ENCODE results near the gene UGT1A6. TPM values are rescaled to one million over a fixed set of nuclear protein-coding genes. Genes with fewer than 3 reads are reported as not detected.
A peak's percentile ranks its signal among the peaks of the same experiment; 100 is the strongest.
"Not testable (repeated sequence)": the region's sequence is repeated elsewhere in the genome, so short reads cannot be mapped to it uniquely, and the experiment has no call there.

UGT1A6 gene
- total RNA-seq (43.7 TPM), polyA plus RNA-seq (ENCODE audit: insufficient read depth, low read depth, low replicate concordance) (110 TPM)
- long read RNA-seq, donor 1, partial matches to known transcripts: 0 of 1 reads
- long read RNA-seq, donor 1, other reads (novel, unspliced or antisense): 0 of 1 reads
- long read RNA-seq, donor 2: 0 reads
- long read RNA-seq, donor 3: 0 reads
- long read RNA-seq, donor 4: 0 reads
- long read RNA-seq, donor 5: 0 reads
- long read RNA-seq, donor 6, partial matches to known transcripts: 0 of 1 reads
- long read RNA-seq, donor 6, other reads (novel, unspliced or antisense): 0 of 1 reads
- long read RNA-seq, donor 7, transcript UGT1A6-201 (5 exons, 2,479 nt): major isoform, 31 of 43 reads
- long read RNA-seq, donor 7, partial matches to known transcripts: 3 of 43 reads
- long read RNA-seq, donor 7, other reads (novel, unspliced or antisense): 4 of 43 reads
- long read RNA-seq, donor 8, partial matches to known transcripts: 0 of 1 reads
- long read RNA-seq, donor 8, other reads (novel, unspliced or antisense): 0 of 1 reads
- long read RNA-seq, donor 9, partial matches to known transcripts: 0 of 1 reads
- long read RNA-seq, donor 9, other reads (novel, unspliced or antisense): 0 of 1 reads
- long read RNA-seq, donor 10: 0 reads

DNA sequence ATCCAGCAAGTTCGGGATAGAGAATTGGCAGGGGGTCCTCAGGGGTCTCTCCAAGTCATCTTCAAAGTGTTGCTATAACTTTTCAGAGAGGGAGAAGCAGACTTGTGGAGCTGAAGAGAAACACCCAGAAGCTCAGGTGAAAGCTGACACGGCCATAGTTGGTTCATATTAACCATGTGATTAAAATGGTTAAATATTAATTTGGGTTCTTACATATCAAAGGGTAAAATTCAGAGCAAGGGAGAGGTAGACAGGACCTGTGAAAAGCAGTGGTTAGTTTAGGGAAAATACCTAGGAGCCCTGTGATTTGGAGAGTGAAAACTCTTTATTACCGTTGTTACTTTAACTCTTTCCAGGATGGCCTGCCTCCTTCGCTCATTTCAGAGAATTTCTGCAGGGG lies at the start of gene UGT1A6:
TSS of gene UGT1A6 (plus strand) at position 243 of the 400 bp plus-strand sequence. CDS start at position 358, 115 bp downstream.
- H3K4me1 ChIP-seq (ENCODE audit: control insufficient read depth in 2 of 3, insufficient read depth in 2 of 3, low read depth in 1 of 3, low read length in 3 of 3): peaks cover 0 to 19% (median 12%) of the 10 kb centered on the region in 3 donors
- intact Hi-C loops (cut with DNase I): no loop called here

DNA sequence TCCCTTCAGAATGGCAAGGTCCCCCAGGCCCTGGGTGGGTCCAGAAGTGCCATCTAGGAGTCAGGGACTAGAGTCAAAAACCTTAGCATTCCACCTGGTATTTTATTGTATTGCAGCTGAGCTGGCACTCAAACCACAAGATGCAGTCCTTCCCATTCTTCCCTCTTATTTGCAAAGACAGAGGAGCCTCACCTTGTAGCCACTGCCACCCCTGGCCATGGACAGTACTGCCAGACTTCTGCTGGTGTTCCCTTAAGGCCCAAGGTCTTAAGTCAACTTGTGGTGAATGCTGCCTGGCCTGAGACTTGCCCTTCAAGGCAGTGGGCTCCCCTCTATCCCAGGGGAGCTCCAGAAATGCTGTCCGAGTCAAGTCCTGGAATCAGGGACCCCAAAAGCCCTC lies 49.6 kb upstream of the UGT1A6 start:
- Histone ChIP-seq H3K36me3 (ENCODE audit: control insufficient read depth in 2 of 3, insufficient read depth in 3 of 3, low read length in 3 of 3) (no peaks in the 10 kb centered on the region), H3K27ac (ENCODE audit: low read depth in 2 of 2, low read length in 2 of 2) (no peak overlapping the region), H3K4me3 (ENCODE audit: low read length in 3 of 3) (no peak overlapping the region), H3K4me1 (ENCODE audit: control insufficient read depth in 2 of 3, insufficient read depth in 2 of 3, low read depth in 1 of 3, low read length in 3 of 3) (no peaks in the 10 kb centered on the region), H3K9me3 (ENCODE audit: control insufficient read depth in 2 of 3, insufficient read depth in 1 of 3, low read length in 3 of 3) (no peaks in the 10 kb centered on the region), H3K27me3 (ENCODE audit: control insufficient read depth, insufficient read depth, low read length) (no peaks in the 10 kb centered on the region), H3K9ac (ENCODE audit: low read length in 3 of 3) (no peak overlapping the region)
- TF ChIP-seq, protein P1, sequence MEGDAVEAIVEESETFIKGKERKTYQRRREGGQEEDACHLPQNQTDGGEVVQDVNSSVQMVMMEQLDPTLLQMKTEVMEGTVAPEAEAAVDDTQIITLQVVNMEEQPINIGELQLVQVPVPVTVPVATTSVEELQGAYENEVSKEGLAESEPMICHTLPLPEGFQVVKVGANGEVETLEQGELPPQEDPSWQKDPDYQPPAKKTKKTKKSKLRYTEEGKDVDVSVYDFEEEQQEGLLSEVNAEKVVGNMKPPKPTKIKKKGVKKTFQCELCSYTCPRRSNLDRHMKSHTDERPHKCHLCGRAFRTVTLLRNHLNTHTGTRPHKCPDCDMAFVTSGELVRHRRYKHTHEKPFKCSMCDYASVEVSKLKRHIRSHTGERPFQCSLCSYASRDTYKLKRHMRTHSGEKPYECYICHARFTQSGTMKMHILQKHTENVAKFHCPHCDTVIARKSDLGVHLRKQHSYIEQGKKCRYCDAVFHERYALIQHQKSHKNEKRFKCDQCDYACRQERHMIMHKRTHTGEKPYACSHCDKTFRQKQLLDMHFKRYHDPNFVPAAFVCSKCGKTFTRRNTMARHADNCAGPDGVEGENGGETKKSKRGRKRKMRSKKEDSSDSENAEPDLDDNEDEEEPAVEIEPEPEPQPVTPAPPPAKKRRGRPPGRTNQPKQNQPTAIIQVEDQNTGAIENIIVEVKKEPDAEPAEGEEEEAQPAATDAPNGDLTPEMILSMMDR (IDR thresholded peaks at IDR 0.05; ENCODE audit: borderline replicate concordance, extremely low read depth, insufficient read depth): peak; percentile 19
- intact Hi-C loops (cut with DNase I): no loop called here
- no peak for DNase-seq
- FAIRE-seq: no peak

More for the DNA sequence above, at the start of gene UGT1A6:
- no peaks in the 10 kb centered on the region for H3K9me3 ChIP-seq (ENCODE audit: control insufficient read depth in 2 of 3, insufficient read depth in 1 of 3, low read length in 3 of 3)
- peak within 1 kb of the TSS in 2 of 3 donors; percentile 61 to 70 for H3K4me3 ChIP-seq (ENCODE audit: low read length in 3 of 3)
- FAIRE-seq (no peak), DNase-seq (no peak)
- H3K9ac ChIP-seq (ENCODE audit: low read length in 3 of 3): peak within 1 kb of the TSS in 1 of 3 donors; percentile 63
- peak within 1 kb of the TSS; percentile 52 to 87 for H3K27ac ChIP-seq (ENCODE audit: low read depth in 2 of 2, low read length in 2 of 2)
- no peaks in the 10 kb centered on the region for H3K27me3 ChIP-seq (ENCODE audit: control insufficient read depth, insufficient read depth, low read length)
- no peaks in the 10 kb centered on the region for H3K36me3 ChIP-seq (ENCODE audit: control insufficient read depth in 2 of 3, insufficient read depth in 3 of 3, low read length in 3 of 3)
- TF ChIP-seq, protein P1 (IDR thresholded peaks at IDR 0.05; ENCODE audit: borderline replicate concordance, extremely low read depth, insufficient read depth): no peak

DNA sequence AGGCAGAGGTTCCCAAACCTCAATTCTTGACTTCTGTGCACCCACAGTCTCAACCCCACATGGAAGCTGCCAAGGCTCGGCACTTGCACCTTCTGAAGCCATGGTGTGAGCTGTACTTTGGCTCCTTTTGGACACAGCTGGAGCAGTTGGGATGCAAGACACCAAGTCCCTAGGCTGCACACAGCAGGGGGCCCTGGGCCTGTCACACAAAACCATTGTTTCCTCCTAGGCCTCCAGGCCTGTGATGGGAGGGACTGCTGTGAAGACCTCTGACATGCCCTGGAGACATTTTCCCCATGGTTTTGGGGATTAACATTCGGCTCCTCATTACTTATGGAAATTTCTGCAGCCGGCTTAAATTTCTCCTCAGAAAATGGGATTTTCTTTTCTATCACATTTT lies 46.7 kb upstream of the UGT1A6 start:
- H3K36me3 ChIP-seq (ENCODE audit: control insufficient read depth in 2 of 3, insufficient read depth in 3 of 3, low read length in 3 of 3); H3K4me3 ChIP-seq (ENCODE audit: low read length in 3 of 3); H3K9ac ChIP-seq (ENCODE audit: low read length in 3 of 3); H3K9me3 ChIP-seq (ENCODE audit: control insufficient read depth in 2 of 3, insufficient read depth in 1 of 3, low read length in 3 of 3); FAIRE-seq; H3K27me3 ChIP-seq (ENCODE audit: control insufficient read depth, insufficient read depth, low read length); H3K27ac ChIP-seq (ENCODE audit: low read depth in 2 of 2, low read length in 2 of 2); intact Hi-C loops (cut with DNase I); DNase-seq; H3K4me1 ChIP-seq (ENCODE audit: control insufficient read depth in 2 of 3, insufficient read depth in 2 of 3, low read depth in 1 of 3, low read length in 3 of 3): not testable (repeated sequence)

DNA sequence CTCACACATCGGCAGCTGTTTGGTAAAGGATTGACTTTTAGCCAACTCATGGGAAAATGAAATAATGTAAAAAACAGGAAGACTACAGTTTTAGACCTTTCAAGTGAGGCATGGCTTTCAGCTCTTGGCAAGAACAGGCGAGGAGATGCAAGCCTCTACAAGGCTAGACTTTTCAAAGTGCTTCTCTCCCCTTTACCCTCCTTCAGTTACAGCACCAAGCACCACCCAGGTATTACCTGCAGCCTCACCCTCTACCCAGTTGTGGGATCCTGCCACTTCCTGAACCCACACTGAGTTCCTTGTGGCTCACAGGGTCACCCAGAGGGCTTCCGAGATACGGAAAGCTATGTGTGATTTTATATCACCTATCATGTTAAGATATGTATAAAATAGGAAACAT lies 41.7 kb upstream of the UGT1A6 start:
- TF ChIP-seq, protein P1 (IDR thresholded peaks at IDR 0.05; ENCODE audit: borderline replicate concordance, extremely low read depth, insufficient read depth): no peak
- H3K36me3 ChIP-seq (ENCODE audit: control insufficient read depth in 2 of 3, insufficient read depth in 3 of 3, low read length in 3 of 3): no peaks in the 10 kb centered on the region
- H3K4me3 ChIP-seq (ENCODE audit: low read length in 3 of 3): no peak overlapping the region
- intact Hi-C loops (cut with DNase I): no loop called here
- FAIRE-seq: no peak
- no peak for DNase-seq
- H3K4me1 ChIP-seq (ENCODE audit: control insufficient read depth in 2 of 3, insufficient read depth in 2 of 3, low read depth in 1 of 3, low read length in 3 of 3): no peaks in the 10 kb centered on the region
- no peak overlapping the region for H3K9ac ChIP-seq (ENCODE audit: low read length in 3 of 3)
- no peaks in the 10 kb centered on the region for H3K9me3 ChIP-seq (ENCODE audit: control insufficient read depth in 2 of 3, insufficient read depth in 1 of 3, low read length in 3 of 3)
- H3K27me3 ChIP-seq (ENCODE audit: control insufficient read depth, insufficient read depth, low read length): no peaks in the 10 kb centered on the region
- no peak overlapping the region for H3K27ac ChIP-seq (ENCODE audit: low read depth in 2 of 2, low read length in 2 of 2)
